ENCODE results near the gene CSF3.

- TF ChIP-seq, protein P1, sequence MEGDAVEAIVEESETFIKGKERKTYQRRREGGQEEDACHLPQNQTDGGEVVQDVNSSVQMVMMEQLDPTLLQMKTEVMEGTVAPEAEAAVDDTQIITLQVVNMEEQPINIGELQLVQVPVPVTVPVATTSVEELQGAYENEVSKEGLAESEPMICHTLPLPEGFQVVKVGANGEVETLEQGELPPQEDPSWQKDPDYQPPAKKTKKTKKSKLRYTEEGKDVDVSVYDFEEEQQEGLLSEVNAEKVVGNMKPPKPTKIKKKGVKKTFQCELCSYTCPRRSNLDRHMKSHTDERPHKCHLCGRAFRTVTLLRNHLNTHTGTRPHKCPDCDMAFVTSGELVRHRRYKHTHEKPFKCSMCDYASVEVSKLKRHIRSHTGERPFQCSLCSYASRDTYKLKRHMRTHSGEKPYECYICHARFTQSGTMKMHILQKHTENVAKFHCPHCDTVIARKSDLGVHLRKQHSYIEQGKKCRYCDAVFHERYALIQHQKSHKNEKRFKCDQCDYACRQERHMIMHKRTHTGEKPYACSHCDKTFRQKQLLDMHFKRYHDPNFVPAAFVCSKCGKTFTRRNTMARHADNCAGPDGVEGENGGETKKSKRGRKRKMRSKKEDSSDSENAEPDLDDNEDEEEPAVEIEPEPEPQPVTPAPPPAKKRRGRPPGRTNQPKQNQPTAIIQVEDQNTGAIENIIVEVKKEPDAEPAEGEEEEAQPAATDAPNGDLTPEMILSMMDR (IDR thresholded peaks at IDR 0.05): no peak
- TF ChIP-seq POLR2A (IDR thresholded peaks at IDR 0.05): no peak
Observed at GRCh38 chr17:40065769-40066510, 50.7 kb downstream of the CSF3 start.

Measured in adrenal gland (tissue), 5 donors.